Dermis blood vessel endothelial cell (primary cell): ENCODE data around the gene XPC. TPM values are rescaled to one million over a fixed set of nuclear protein-coding genes. Genes with fewer than 3 reads are reported as not detected.
A peak's percentile ranks its signal among the peaks of the same experiment; 100 is the strongest.
"Not testable (repeated sequence)": the region's sequence is repeated elsewhere in the genome, so short reads cannot be mapped to it uniquely, and the experiment has no call there.

ENCODE experiments used
- DNase-seq: peaks from one replicate; pipeline ENCODE4 v3.0.0; 2010
- total RNA-seq: library from RNA; depleted of rRNA; stranded (reverse); fragments of >200 nt; gene quantifications from 2 replicates; pipeline ENCODE4 v1.2.3, GENCODE V29; 2014

Gene XPC
- total RNA-seq, 1 donor from 2014 or later = 43.6 TPM

DNA sequence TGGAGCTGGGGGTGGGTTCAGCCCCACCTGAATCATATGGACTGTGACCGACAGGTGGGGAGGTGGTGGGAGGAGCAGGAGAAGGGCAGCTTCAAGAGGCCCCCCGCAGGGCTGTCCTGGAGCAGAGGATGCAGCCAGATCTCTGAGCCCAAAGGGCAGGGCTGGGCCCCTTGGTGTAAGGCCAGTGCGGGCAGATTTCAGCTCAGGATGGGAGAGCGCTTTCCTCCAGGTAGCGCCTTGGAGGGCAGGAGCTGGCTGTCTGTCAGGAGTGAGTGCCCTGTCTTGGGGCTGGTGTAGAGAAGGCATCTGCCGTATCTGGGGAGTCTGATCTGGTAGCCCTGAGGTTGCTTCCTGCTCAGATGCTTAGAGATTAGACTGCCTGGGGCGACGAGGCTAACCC, 46.3 kb downstream of the XPC start:
- no peak for DNase-seq

DNA sequence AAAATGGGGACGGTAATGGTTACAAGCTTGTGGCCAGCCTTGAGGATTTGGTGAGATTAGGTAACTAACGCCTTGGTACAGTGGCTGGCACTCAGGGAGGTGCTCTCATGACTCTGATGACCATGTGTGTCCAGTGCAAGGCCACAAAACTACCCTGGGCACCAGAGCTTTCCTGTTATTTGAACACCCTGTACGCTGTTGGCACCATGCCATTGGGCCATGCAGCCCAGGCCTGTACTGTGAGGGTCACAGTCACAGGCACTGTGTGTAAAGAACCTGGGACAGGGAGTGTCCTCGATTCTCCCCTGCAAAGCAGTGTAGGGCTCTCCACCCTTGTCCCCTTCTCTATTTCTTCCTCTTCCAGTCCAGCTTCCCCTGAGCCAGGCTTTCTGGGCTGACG, 47.3 kb downstream of the XPC start:
- DNase-seq = no peak

DNA sequence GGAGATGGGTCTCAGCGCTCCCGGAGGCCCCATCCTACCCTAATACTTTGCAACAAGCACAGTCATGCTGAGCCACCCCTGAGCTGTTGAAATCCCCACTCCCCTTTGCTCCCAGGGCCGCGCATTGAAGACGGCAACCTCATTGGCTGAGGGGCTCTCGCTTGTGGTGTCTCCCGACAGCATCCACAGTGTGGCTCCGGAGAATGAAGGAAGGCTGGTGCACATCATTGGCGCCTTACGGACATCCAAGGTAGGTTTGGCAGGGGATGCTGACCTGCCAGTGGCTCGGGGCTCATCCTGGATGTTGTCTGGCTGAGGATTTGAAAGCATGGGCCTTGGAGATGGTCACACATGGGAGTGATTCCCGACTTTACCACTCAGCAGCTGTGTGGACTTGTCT, 47.7 kb downstream of the XPC start:
- no peak for DNase-seq

DNA sequence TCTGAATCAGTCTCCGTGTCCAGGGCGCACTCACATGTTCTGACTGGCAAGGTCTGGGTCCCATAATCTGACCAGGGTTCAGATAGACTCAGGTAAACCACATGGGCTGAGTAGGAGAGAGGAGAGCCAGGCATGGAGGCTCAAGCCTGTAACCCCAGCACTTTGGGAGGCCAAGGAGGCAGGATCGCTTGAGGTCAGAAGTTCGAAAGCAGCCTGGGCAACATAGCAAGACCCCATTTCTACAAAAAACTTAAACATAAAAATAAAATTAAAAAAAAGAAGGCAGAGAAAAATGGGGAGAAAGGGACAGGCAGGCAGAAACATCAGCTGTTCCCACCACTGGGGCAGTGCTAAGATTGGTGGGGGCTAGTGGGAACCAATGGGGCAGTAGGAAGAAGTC, 48.2 kb downstream of the XPC start:
- DNase-seq = no peak

DNA sequence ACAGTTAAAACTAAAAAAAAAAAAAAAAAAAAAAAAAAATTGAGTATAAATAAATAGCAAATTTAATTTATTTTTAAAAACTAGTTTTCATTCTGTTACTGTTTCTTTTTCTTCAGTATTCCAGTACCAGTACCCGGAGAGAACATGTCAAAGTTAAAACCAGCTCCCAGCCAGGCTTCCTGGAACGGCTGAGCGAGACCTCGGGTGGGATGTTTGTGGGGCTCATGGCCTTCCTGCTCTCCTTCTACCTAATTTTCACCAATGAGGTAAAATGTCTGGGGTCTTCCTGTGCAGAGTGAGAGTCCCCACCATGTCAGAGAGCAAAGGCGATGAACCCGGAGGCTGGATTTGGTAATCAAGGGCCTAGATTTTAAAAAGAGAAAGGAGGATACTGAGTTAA, 49.1 kb downstream of the XPC start:
- DNase-seq = no peak

DNA sequence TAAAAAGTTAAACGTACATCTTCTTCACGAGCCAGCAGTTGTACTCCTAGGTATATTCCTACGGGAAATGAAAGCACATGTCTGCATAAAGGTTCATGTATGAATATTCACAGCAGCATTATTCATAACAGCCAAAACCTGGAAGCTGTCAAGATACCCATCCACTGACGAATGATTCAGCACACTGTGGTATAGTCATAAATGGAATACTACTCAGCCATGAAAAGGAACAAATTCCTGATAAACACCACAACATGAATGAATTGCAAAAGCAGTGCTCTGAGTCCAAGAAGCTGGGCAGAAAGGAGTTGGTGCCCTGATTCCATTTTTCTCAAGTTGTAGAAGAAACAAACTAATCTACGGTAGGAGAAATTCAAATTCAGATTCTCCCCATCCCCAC, 49.7 kb downstream of the XPC start:
- DNase-seq = no peak

DNA sequence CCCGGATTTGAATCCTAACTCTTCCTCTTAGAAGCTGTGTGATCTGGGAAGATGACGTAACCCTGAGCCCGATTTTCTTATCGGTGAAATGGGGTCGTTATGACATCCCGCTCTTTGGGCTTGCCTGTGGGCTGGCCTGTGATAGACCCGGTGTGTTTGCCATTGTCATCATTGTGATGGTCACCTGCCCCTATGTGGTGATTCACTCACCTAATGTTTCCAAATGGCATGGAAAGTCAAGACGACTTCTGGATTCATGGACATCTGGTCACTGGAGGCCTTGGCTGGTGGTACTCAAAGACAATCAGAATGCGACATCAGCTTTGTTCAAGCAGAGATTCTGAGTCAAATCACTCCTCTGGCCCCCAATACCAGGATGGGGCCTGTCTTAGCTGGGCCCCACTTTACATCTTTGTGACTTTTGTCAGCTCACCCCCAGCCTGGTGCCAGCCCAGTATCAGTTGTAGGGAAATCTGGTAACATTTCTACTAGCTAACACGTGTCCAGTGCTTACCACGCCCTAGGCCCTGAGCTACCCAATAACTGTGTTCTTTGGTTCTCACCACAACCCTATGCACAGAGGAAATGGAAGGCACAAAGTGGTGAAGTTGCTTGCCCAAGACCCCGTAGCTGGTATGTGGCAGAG, 50.8 kb downstream of the XPC start:
- DNase-seq = no peak

DNA sequence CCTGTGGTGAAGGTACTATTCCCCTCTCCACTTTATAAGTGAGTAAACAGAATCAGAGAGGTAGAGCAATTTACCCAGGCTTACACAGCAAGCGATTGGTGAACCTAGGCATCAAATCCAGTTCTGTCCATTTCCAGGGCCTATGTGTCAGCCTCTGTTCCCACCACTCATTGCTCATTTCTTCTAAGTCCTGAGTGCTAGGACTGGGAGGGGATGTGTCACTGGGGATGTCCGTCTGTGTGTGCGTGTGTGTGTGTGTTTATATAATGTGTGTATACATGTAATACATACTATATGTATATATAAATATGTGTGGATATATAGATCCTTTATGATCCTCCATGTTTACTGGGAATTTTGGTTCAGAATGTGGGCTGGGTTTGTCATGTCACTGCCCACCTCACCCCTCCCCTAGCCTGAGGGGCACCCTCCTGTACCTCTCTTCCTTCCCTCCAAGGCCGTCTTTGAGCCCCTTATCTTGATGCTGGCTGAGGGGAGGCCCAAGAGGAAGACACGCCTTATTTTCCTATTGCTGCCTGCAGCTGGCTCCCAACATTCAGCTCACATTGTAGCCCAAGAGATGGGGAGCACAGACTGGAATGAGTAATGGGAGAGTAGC, 51.4 kb downstream of the XPC start:
- DNase-seq = no peak

DNA sequence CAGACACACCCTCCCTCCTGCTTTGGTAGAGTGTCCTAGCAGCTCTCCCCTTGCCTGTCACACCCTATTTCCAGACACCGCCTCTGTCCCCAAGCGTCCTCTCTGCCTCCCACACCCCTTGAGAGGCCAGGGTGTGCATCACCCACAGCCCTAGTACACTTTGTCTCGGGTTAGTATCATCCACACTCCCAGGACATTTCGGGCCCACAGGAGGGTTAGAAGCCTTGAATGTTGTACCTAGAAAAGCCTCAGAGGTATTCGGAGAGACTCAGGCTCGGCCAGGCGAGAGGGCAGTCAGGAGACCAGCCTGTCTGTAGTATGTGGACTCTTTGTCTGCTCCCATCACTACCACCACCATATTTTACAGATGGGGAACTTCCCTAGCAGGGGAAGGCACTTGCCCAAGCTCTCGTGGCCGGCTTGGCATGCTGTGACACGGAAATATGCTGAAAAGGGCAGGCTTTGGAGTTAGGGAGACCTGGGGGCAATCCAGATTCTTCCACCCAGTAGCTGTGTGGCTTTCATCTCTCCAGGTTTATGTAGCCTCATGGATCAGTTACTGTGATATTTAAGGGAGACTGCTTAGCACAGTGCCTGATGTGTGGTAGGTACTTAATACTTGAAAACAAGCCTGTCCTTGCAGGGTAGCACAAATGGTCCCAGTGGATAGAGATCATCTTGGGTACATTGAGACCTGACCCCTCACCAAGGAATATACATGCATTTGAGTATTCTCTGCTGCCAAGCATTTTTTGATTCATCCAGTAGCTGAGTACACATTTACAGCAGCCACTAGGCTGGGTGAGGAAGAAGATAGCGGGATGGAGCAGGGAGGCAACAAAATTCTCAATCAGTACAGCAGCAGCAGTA, 52.1 kb downstream of the XPC start:
- DNase-seq = no peak

DNA sequence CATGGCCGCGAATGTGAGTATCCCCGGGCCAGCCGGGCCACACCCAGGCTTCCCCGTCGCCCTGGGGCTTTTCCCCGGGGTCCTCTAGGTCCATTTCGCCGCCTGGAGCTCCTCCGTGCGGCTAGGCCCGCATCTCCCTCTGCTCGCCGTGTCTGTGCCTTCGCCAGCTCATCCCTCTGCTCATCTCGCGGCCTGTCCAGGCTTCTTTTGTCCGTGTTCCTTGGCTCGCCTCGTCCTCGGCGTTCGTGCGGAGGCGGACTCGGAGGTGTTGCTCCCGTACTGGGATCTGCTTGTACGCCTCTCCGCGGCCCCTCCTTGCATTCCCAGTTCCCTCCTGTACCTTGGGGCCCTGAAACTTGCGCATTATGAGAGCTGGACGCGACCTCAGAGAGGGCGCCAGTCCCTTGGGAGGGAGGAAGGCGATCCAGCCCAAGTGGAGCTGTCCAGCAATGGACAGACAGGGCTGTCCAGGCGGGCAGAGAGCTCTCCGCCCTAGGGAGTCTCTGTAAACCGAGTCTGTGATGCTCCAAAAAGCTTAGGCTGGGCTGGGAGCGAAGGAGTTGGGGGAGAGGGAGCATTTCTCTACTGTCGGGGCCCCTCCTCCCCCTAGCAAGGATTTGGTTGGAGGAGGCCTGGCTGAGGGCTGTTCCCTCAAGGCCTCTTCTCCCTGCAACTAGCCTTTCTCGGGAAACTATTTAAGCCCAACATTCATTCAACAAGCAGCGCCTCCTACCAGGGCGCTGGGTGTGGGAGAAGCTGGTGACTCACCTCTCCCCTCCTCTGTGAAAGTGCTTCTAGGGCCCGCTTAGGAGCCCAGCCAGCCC, 53.0 kb downstream of the XPC start:
- DNase-seq = peak; percentile 82

DNA sequence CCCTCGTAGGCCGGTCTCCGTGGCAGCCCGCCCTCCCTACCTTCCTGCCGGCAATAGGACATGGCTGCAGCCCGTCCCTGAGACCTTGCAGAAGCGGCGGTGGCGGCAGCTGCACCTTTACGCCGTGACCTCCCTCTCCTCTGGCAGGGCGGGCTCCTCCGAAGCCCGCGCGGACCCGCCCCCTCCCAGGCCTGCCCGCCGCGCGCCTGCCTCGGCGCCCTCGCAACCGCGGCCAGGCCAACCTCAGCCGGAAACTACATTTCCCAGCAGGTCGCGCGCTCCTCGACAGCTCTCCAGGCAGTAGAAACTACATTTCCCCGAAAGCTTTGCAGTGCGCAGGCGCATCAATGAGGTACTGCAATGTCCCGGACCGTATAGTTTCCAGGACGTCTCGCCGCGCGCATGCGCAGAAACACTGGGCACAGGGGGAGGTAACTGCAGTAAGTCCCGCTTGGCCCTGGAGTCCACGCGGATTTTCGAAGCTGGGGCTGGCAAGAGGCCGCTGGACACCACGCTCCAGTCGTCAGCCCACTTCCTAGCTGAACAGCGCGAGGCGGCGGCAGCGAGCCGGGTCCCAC, 53.7 kb downstream of the XPC start, which contains the start of the genes CHCHD4 and TMEM43:
CHCHD4 (minus strand) TSS at position 256 of the 578 bp plus-strand sequence; CDS start at position 62, 194 bp downstream.
TMEM43 (plus strand) TSS at position 438 of the 578 bp plus-strand sequence. CDS start 142 bp downstream, outside the sequence.
- peak; percentile 99 for DNase-seq

DNA sequence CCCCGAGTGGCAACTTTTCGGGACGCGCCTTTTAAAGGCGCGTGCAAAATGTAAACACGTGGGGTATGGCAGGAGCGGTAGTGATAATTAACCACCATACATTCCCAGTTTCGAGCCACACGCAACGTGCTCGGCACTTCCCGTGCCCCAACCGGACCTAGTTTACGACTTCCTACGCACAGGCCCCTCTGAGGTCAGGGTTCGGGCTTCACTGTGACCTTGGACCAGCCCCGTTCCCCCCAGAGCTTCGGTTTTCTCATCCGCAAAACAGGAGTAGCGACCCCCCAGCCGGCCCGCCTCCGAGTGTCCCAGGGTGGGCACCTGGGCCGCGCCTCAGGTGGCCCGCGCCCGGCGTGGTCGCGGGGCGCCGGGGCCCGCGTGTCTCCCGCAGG, 54.2 kb downstream of the XPC start:
- peak; percentile 63 for DNase-seq

DNA sequence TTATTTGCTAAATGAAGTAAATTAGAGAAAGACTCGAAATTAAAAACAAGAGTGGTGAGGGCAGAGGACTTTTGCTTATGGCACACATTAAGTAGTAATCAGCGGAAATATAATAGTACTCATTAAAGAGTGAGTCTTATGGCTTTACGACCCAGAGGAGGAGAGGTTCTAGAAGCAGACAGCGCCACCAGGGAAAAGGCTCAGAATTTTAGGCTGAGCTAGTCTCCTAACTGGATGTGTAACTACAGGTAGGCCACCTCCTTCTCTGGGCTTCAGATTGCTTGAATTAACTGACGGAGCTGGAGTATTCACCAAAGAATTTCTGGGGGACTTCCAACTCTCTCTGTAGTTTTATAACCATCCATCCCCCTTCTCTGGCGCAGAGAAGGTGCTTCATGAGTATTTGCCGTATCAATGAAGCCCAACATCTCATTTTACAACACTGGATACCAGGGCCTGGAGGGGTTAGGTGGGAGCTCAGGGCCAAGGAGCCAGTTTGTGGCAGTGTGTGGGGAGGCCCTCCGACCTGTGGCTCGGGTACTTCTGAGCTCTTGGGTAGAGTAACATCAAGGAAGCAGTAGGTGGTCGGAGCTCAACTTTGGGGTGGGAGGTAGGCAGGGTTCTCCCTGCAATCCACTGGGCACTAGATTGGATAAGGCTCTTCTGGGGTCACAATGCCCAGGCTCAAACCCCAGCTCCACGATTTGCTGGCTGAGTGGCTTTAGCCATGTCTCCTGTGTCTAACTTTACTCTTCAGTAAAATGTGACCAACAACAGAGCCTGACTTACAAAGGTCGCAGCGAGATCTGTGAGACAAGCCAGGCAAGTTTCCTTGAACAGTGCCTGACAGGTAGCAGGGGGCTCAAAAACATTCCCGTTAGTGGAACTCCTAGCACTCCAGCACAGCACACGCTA, 54.8 kb downstream of the XPC start:
- DNase-seq = no peak

DNA sequence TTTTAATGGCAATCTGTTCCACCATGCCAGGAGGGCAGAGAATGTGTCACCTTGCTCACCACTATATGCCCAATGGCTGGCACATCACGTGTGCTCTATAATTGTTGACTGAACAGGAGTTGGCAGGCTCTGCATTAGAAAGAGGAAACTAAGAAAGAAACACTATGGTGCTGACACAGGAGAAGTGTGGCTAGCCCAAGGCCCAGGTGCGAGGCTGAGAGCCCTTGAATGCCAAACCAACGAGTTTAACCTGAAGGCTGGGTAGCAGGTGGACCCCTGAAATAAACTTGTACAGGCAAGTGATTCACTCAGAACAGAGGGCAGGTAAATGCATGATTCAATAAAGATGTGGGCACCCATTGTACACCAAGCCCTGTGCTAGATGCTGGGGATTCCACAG, 56.1 kb downstream of the XPC start:
- DNase-seq = no peak

DNA sequence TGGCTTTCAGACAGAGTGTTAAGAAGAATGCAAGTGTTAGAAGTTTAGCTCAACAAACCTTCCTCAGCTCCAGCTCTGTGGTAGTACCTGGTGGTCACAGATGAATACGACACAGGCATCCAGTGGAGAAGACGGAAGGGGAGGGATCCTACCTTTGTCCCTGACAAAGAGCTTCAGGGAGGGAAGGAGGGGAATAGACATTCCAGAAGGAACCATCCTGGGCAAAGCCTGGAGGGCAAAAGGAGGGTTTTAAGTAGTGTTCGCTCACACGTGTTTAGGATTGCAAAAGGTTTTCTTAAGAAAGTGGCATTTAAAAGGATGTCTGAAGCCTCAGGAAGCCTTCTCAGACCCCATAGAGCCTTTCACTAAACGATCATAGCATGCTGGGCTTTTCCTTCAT, 56.5 kb downstream of the XPC start:
- DNase-seq = no peak

DNA sequence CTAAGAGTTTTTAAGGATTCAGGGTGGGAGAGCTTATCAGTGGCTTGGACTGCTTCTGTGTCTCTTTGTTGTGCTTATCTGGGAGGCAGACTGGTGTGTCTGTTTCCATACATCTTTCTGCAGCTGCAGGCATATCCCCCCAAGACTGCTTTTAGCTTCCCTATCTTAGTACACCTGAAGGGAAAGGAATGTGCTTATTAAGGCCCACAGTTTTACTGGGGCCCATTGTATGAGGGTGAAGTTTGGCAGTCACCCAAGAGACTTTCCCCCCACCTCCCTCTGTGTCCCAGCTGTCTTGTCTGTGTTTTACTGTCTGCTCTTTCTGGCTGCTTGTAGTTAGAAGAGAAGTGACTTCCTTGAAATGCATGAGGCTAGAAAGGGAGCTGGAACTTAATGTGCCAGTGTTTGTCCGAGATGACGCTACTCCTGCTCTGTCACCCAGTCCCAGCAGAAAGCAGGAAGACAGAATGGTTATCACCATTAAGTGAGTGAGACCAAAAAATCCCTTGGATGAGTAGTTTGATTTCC, 57.4 kb downstream of the XPC start:
- DNase-seq = not testable (repeated sequence)

DNA sequence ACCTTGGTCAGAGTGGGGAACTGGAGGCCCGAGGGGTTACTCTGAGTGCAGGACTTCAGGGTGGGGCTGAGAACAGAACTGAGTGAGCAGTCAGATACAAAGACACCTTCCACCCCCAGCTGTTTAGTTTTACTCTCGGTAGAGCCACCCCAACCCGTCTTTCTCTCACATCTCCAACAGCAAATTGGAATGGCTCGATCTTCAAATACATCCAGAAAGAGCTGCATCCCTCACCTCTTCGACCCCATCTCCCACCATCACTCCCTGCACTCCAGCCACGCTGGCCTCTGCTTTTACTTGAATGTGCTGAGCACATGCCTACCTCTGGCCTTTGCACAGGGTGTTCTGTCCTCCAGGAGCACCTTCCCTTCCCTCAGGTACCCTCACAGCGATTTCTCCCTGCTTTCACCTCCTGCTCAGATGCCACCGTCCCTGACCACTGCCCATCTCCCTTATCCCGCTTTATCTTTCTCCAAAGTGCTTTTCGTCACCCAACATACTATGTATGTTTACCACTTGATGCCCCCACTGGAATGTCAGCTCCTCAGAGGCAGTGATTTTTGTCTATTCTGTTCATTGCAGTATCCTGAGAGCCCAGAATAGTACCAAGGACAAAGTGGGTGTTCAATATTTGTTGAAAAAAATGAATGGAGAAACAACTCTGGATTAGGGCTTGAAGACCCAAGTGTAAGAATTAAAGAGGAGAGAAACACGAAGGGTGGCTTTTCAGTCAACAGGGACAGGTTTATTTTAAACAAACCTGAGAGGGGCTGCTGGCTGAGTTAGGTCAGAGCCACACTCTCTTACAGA, 58.1 kb downstream of the XPC start:
- no peak for DNase-seq

DNA sequence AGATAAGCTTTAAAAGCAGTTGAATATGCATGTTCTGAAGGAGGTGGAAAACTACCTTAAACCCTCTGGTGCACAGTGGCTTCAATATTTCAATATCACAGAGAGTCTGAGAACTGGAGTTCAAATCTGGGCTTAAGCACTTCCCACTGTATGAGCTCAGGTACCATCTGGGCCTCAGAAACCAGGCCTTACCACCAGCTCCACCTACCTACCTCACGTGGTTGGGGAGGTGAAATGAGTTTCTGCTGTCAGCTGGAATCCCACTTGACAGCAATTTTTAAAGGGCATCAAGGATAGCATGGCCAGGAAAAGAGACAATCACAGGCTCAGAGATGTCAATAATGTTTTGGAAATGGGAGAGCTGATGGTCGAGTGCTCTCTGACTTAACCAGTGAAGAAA, 58.8 kb downstream of the XPC start:
- DNase-seq = no peak

DNA sequence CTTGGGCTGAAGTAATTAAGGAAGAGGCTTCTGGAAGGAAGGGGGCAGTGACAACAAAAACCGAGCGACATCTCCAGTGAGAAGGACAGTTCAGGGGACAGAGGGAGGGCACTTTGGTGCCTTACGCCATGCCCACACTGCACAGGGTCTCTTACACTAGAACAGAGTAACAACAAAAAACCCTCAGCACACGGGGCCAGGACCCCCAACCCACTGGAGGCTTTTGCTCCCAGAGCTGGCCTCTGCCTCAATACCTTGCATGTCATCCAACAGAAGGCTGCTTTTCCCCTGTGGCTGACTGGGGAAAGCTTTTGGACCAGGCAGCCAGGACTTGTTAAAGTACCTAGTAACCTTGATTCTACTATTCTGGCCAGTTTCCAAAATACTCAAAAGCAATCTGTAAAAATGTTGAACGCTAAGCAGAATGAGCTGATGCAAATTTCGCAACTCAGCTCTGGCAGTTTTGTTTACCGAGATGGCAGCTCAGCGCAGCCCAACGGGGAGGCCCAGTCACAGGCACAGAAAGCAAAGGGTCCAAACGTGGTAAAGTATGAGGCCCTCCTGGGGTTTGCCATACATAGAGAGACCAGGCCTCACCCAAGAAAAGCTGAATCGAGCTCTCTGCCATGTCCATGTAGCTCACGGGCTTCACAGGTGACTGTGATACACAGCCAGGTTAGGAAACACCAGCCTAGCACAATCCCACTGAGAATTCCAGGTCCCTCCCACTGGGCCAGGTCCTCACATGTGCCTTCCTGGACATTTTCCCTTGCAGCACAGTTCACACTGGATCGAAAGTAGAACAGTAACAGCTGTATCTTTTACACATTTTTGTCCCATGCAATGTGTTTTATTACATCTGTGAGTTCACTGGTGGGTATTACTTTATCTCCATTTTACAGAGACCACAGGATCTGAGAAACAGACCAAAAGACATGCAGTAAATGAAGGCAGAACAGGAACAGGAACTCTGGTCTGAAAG, 59.7 kb downstream of the XPC start:
- no peak for DNase-seq
